Fibroblast of lung (primary cell): Measurements from ENCODE around the gene SMOC2. TPM values are rescaled to one million over a fixed set of nuclear protein-coding genes. Genes with fewer than 3 reads are reported as not detected.

Source experiments
- DNase-seq, 2 donors: peaks; one replicate each; pipeline versions ENCODE4 v3.0.0 to v3.0.0-alpha.2; 2010; ENCODE audit warnings: low read depth in 2 of 2
- H2AFZ ChIP-seq: 2 replicates; pipeline ENCODE4 v1.5.1; 2012; ENCODE audit warnings: low read length, control low read depth, inconsistent platforms
- H3K27ac ChIP-seq: 2 replicates; pipeline ENCODE4 v1.5.1; 2011; ENCODE audit warnings: low read length, control low read depth; ENCODE audit not compliant: insufficient read depth
- H3K27me3 ChIP-seq: 2 replicates; pipeline ENCODE4 v1.5.1; 2011; ENCODE audit warnings: mild to moderate bottlenecking, low read length; ENCODE audit not compliant: control insufficient read depth, insufficient read depth
- H3K36me3 ChIP-seq: 2 replicates; pipeline ENCODE4 v1.5.1; 2011; ENCODE audit warnings: low read length; ENCODE audit not compliant: control insufficient read depth, insufficient read depth
- H3K4me1 ChIP-seq: 2 replicates; pipeline ENCODE4 v1.5.1; 2011; ENCODE audit warnings: low read length; ENCODE audit not compliant: control insufficient read depth, insufficient read depth; ENCODE audit errors: extremely low read depth
- H3K4me2 ChIP-seq: 2 replicates; pipeline ENCODE4 v1.5.1; 2011; ENCODE audit warnings: low read length, control low read depth; ENCODE audit not compliant: insufficient read depth; ENCODE audit errors: extremely low read depth
- H3K4me3 ChIP-seq, 4 experiments: fragments of 200-600 bp in 1 of 4; sonication (generic) in 1 of 4; replicated peaks in 1 of 4; 2 replicates each; pipeline ENCODE4 v1.5.1; 2011 to 2016; ENCODE audit warnings: low read length in 4 of 4, low read depth in 3 of 4, mild to moderate bottlenecking in 3 of 4, control low read depth in 2 of 4, inconsistent platforms in 1 of 4, mixed read lengths in 1 of 4; ENCODE audit not compliant: insufficient read depth in 1 of 4; ENCODE audit errors: control extremely low read depth in 1 of 4
- H3K79me2 ChIP-seq: 2 replicates; pipeline ENCODE4 v1.5.1; 2012; ENCODE audit warnings: mild to moderate bottlenecking, low read length, inconsistent platforms; ENCODE audit not compliant: control insufficient read depth, insufficient read depth
- H3K9ac ChIP-seq: 2 replicates; pipeline ENCODE4 v1.5.1; 2011; ENCODE audit warnings: mild to moderate bottlenecking, low read length, control low read depth; ENCODE audit not compliant: insufficient read depth
- H3K9me3 ChIP-seq: 2 replicates; pipeline ENCODE4 v1.5.1; 2012; ENCODE audit warnings: low read depth, low read length; ENCODE audit not compliant: control insufficient read depth, insufficient read depth
- H4K20me1 ChIP-seq: 2 replicates; pipeline ENCODE4 v1.5.1; 2011; ENCODE audit warnings: low read length; ENCODE audit not compliant: control insufficient read depth, insufficient read depth; ENCODE audit errors: extremely low read depth
- EZH2 ChIP-seq: IDR thresholded peaks from 2 replicates; pipeline ENCODE4 v1.5.1; 2012; ENCODE audit warnings: low read length, control low read depth, mild to moderate bottlenecking; ENCODE audit errors: missing control alignments
- polyA plus RNA-seq, 2 donors: library from polyadenylated mRNA; depleted of rRNA in 1 of 2; stranded (reverse) in 1 of 2; unstranded in 1 of 2; fragments of >200 nt; gene quantifications; 2 replicates each; pipeline ENCODE4 v1.2.1, GENCODE V29; 2011 to 2012; ENCODE audit warnings: missing spikeins in 1 of 2
- total RNA-seq: library from RNA; depleted of rRNA; stranded (reverse); fragments of >200 nt; gene quantifications from 2 replicates; pipeline ENCODE4 v1.2.1, GENCODE V29; 2014
- TF ChIP-seq, protein P1 (sequence below), 2 donors: IDR thresholded peaks in 1 of 2; conservative IDR thresholded peaks in 1 of 2; 1 replicate in 1 of 2; 2 replicates in 1 of 2; pipeline ENCODE4 v1.5.1; 2011 to 2012; ENCODE audit warnings: low read length in 2 of 2, control low read depth in 1 of 2, inconsistent platforms in 1 of 2, low read depth in 1 of 2, mild to moderate bottlenecking in 1 of 2

SMOC2 gene
- total and polyA plus RNA-seq, 2 donors (not counting 1 experiment from before 2014, with no cell fraction given) = not detected

DNA sequence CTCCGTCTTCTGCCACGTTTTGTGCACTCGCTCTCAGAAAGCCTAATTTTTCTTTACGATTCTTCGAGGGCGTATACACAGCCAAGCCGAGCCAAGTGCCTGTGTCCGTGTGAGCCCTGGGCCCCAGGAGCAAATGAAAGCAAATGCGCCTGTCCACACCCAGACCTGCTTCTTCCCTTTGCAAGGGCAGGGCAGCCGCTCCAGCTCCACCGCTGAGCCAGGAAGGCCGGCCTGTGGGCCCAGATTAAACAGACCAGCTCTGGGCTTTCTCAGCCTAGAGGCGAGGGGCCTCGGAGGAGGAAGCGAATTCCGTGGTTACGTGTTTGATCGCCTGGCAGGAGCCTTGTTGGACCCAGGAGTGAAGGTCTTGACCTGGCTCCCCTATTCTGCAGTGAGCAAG is 184.6 kb downstream of the SMOC2 start:
- Histone ChIP-seq H3K27ac (no peak overlapping the region), H3K9me3 (no peaks in the 10 kb centered on the region), H3K36me3 (no peaks in the 10 kb centered on the region), H3K4me2 (no peak overlapping the region), H4K20me1 (no peaks in the 10 kb centered on the region), H3K79me2 (no peaks in the 10 kb centered on the region), H3K4me3 (no peak overlapping the region), H3K27me3 (no peaks in the 10 kb centered on the region), H2AFZ (no peak overlapping the region), H3K9ac (no peak overlapping the region), H3K4me1 (no peaks in the 10 kb centered on the region)
- no peak for TF ChIP-seq EZH2
- TF ChIP-seq, protein P1, sequence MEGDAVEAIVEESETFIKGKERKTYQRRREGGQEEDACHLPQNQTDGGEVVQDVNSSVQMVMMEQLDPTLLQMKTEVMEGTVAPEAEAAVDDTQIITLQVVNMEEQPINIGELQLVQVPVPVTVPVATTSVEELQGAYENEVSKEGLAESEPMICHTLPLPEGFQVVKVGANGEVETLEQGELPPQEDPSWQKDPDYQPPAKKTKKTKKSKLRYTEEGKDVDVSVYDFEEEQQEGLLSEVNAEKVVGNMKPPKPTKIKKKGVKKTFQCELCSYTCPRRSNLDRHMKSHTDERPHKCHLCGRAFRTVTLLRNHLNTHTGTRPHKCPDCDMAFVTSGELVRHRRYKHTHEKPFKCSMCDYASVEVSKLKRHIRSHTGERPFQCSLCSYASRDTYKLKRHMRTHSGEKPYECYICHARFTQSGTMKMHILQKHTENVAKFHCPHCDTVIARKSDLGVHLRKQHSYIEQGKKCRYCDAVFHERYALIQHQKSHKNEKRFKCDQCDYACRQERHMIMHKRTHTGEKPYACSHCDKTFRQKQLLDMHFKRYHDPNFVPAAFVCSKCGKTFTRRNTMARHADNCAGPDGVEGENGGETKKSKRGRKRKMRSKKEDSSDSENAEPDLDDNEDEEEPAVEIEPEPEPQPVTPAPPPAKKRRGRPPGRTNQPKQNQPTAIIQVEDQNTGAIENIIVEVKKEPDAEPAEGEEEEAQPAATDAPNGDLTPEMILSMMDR (conservative IDR thresholded peaks at IDR 0.05 in 1 of 2, IDR thresholded peaks at IDR 0.05 in 1 of 2; ENCODE audit: low read depth in 1 of 2, low read length in 2 of 2) = no peak
- DNase-seq = no peak

DNA sequence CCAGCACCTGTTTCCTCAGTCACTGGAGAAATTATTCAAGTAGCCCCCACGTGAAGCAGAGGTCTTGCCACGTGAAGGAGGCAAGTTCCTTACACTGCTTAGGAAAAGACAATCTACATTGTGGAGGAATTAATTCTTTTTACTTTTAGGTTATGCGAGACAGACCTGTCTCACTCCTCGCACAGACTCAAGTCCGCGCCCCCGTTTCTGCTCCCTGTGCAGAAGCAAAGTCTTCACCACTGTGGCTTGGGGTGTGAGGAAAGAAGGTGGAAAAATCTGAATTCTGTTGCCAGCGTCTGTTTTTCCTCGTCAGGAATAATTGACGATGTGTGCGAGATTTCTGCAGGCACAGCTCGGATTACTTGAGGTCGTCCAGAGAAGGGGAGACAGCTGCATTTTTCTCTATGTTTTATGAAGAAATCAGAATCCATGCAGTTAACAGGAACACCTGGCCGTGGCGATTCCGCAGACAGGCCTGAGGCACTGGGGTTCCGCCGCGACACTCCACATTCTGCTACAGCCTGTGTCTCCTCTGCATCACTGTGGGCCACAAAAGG is 185.1 kb downstream of the SMOC2 start:
- H3K9me3 ChIP-seq = no peaks in the 10 kb centered on the region
- no peak for TF ChIP-seq EZH2
- TF ChIP-seq, protein P1 (conservative IDR thresholded peaks at IDR 0.05 in 1 of 2, IDR thresholded peaks at IDR 0.05 in 1 of 2; ENCODE audit: low read depth in 1 of 2, low read length in 2 of 2) = no peak
- H3K27me3 ChIP-seq = no peaks in the 10 kb centered on the region
- H3K27ac ChIP-seq = no peak overlapping the region
- H3K4me1 ChIP-seq = no peaks in the 10 kb centered on the region
- H3K9ac ChIP-seq = no peak overlapping the region
- H3K4me2 ChIP-seq = no peak overlapping the region
- no peaks in the 10 kb centered on the region for H3K79me2 ChIP-seq
- no peak overlapping the region for H2AFZ ChIP-seq
- no peak overlapping the region for H3K4me3 ChIP-seq
- no peak for DNase-seq
- no peaks in the 10 kb centered on the region for H4K20me1 ChIP-seq
- no peaks in the 10 kb centered on the region for H3K36me3 ChIP-seq

DNA sequence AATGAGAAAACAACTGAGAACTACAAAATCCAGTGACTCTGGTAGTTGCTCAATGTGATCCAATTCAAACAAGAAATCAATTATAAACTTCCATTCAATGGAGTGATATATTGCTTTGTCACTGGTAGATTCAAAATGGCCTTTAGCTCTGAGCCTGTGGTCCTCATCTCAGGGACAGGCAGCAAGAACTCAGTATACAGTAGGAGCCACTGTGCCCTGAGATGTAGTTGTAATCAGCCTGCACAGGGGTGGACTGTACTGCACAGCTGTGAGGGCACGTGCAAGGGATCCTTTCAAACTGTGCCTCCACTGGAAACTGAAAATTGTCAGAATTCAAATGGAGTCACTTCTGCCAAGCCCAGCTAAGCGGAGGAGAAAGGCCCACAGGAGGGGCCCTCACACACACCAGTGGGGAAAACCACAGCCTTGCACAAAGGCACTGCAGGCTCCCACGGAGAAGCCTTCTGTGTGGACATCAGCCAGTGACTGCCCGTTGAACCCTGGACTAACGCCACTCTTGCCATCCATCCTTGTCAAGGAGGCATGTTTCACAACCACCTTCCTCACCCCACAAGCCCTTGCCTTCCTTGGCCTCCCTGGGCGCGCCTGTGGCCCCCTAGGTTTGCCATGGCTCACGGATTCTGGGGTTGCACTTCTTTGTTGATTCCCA is 186.7 kb downstream of the SMOC2 start:
- TF ChIP-seq, protein P1 (conservative IDR thresholded peaks at IDR 0.05 in 1 of 2, IDR thresholded peaks at IDR 0.05 in 1 of 2; ENCODE audit: low read depth in 1 of 2, low read length in 2 of 2) = no peak
- no peak for TF ChIP-seq EZH2
- no peaks in the 10 kb centered on the region for H4K20me1 ChIP-seq
- H3K36me3 ChIP-seq = no peaks in the 10 kb centered on the region
- no peak for DNase-seq
- no peak overlapping the region for H3K4me3 ChIP-seq
- no peaks in the 10 kb centered on the region for H3K79me2 ChIP-seq
- no peaks in the 10 kb centered on the region for H3K9me3 ChIP-seq
- H3K4me1 ChIP-seq = no peaks in the 10 kb centered on the region
- H3K9ac ChIP-seq = no peak overlapping the region
- H3K4me2 ChIP-seq = no peak overlapping the region
- no peak overlapping the region for H3K27ac ChIP-seq
- H2AFZ ChIP-seq = no peak overlapping the region
- no peaks in the 10 kb centered on the region for H3K27me3 ChIP-seq
